BLaER1 (cell line): ENCODE results near the gene BTAF1.

Source experiments
- H3K27ac ChIP-seq: shearing (Covaris generic); formaldehyde crosslinking; 2 replicates; pipeline ENCODE4 v1.8.1; 2022
- H3K27me3 ChIP-seq: shearing (Covaris generic); formaldehyde crosslinking; 2 replicates; pipeline ENCODE4 v1.8.1; 2022
- H3K36me3 ChIP-seq: shearing (Covaris generic); formaldehyde crosslinking; 2 replicates; pipeline ENCODE4 v1.8.1; 2022
- H3K4me1 ChIP-seq: shearing (Covaris generic); formaldehyde crosslinking; 2 replicates; pipeline ENCODE4 v1.8.1; 2022
- H3K4me2 ChIP-seq: shearing (Covaris generic); formaldehyde crosslinking; 2 replicates; pipeline ENCODE4 v1.8.1; 2022
- H3K4me3 ChIP-seq: shearing (Covaris generic); formaldehyde crosslinking; 2 replicates; pipeline ENCODE4 v1.8.1; 2022
- H3K9ac ChIP-seq: shearing (Covaris generic); formaldehyde crosslinking; 2 replicates; pipeline ENCODE4 v1.8.1; 2022
- H3K9me3 ChIP-seq: shearing (Covaris generic); formaldehyde crosslinking; 2 replicates; pipeline ENCODE4 v1.8.1; 2022
- H4K20me1 ChIP-seq: shearing (Covaris generic); formaldehyde crosslinking; 2 replicates; pipeline ENCODE4 v1.8.1; 2022
- Cebpa-rat ChIP-seq: shearing (Covaris generic); IDR thresholded peaks from 2 replicates; pipeline ENCODE4 v1.8.1; 2022

Gene BTAF1

GRCh38 chr10:91935886-91936285 lies 12.3 kb downstream of the BTAF1 start:
- Histone ChIP-seq H3K36me3 (peaks cover 74% of the 10 kb centered on the region), H3K27ac (no peak overlapping the region), H3K9me3 (no peaks in the 10 kb centered on the region), H3K9ac (no peak overlapping the region), H4K20me1 (peaks cover 100% of the 10 kb centered on the region), H3K27me3 (no peaks in the 10 kb centered on the region), H3K4me3 (no peak overlapping the region), H3K4me1 (no peaks in the 10 kb centered on the region), H3K4me2 (no peak overlapping the region)
- TF ChIP-seq Cebpa-rat, result no peak

- no peak for TF ChIP-seq Cebpa-rat
- Histone ChIP-seq H3K4me1 (no peaks in the 10 kb centered on the region), H3K4me3 (no peak overlapping the region), H3K4me2 (no peak overlapping the region), H3K9me3 (no peaks in the 10 kb centered on the region), H3K9ac (no peak overlapping the region), H3K27ac (no peak overlapping the region), H3K36me3 (peaks cover 73% of the 10 kb centered on the region), H3K27me3 (no peaks in the 10 kb centered on the region), H4K20me1 (peaks cover 86% of the 10 kb centered on the region)
These were observed 16.1 kb downstream of the BTAF1 start for GRCh38 chr10:91939653-91940052.

GRCh38 chr10:91941426-91941825 lies 17.9 kb downstream of the BTAF1 start:
- no peak overlapping the region for H3K27ac ChIP-seq
- no peaks in the 10 kb centered on the region for H3K27me3 ChIP-seq
- no peak overlapping the region for H3K4me3 ChIP-seq
- no peaks in the 10 kb centered on the region for H3K4me1 ChIP-seq
- peaks cover 73% of the 10 kb centered on the region for H4K20me1 ChIP-seq
- no peak overlapping the region for H3K9ac ChIP-seq
- TF ChIP-seq Cebpa-rat, result no peak
- no peak overlapping the region for H3K4me2 ChIP-seq
- H3K9me3 ChIP-seq, result no peaks in the 10 kb centered on the region
- peaks cover 72% of the 10 kb centered on the region for H3K36me3 ChIP-seq

GRCh38 chr10:91944880-91945630 lies 21.5 kb downstream of the BTAF1 start:
- Histone ChIP-seq H3K27me3 (no peaks in the 10 kb centered on the region), H3K4me1 (no peaks in the 10 kb centered on the region), H3K9me3 (no peaks in the 10 kb centered on the region), H3K9ac (no peak overlapping the region), H3K27ac (no peak overlapping the region), H4K20me1 (peaks cover 48% of the 10 kb centered on the region), H3K36me3 (peaks cover 76% of the 10 kb centered on the region), H3K4me2 (no peak overlapping the region), H3K4me3 (no peak overlapping the region)
- no peak for TF ChIP-seq Cebpa-rat

GRCh38 chr10:91953600-91954160 lies 30.1 kb downstream of the BTAF1 start:
- no peak for TF ChIP-seq Cebpa-rat
- Histone ChIP-seq H3K36me3 (peaks cover 95% of the 10 kb centered on the region), H3K4me1 (no peaks in the 10 kb centered on the region), H3K4me2 (no peak overlapping the region), H3K4me3 (no peak overlapping the region), H3K9me3 (no peaks in the 10 kb centered on the region), H3K27ac (no peak overlapping the region), H4K20me1 (0 out of 2 replicates have a peak, but pooled peaks cover 6% of the 10 kb centered on the region), H3K27me3 (no peaks in the 10 kb centered on the region), H3K9ac (no peak overlapping the region)

- Histone ChIP-seq H3K27me3 (no peaks in the 10 kb centered on the region), H3K36me3 (peaks cover 94% of the 10 kb centered on the region), H3K9me3 (no peaks in the 10 kb centered on the region), H3K4me3 (no peak overlapping the region), H4K20me1 (no peaks in the 10 kb centered on the region), H3K4me2 (no peak overlapping the region), H3K9ac (no peak overlapping the region), H3K4me1 (no peaks in the 10 kb centered on the region), H3K27ac (no peak overlapping the region)
- TF ChIP-seq Cebpa-rat, result no peak
These were observed 31.5 kb downstream of the BTAF1 start for GRCh38 chr10:91955114-91955513.

GRCh38 chr10:91957091-91957490 lies 33.5 kb downstream of the BTAF1 start:
- Histone ChIP-seq H4K20me1 (no peaks in the 10 kb centered on the region), H3K9me3 (no peaks in the 10 kb centered on the region), H3K9ac (no peak overlapping the region), H3K36me3 (peaks cover 94% of the 10 kb centered on the region), H3K4me2 (no peak overlapping the region), H3K4me3 (no peak overlapping the region), H3K4me1 (no peaks in the 10 kb centered on the region), H3K27ac (no peak overlapping the region), H3K27me3 (no peaks in the 10 kb centered on the region)
- no peak for TF ChIP-seq Cebpa-rat

GRCh38 chr10:91969297-91969696 lies 45.7 kb downstream of the BTAF1 start:
- Histone ChIP-seq H4K20me1 (no peaks in the 10 kb centered on the region), H3K9me3 (no peaks in the 10 kb centered on the region), H3K4me2 (no peak overlapping the region), H3K27ac (no peak overlapping the region), H3K4me1 (no peaks in the 10 kb centered on the region), H3K27me3 (no peaks in the 10 kb centered on the region), H3K36me3 (peaks cover 77% of the 10 kb centered on the region), H3K4me3 (no peak overlapping the region), H3K9ac (no peak overlapping the region)
- TF ChIP-seq Cebpa-rat, result no peak

- no peak overlapping the region for H3K27ac ChIP-seq
- no peaks in the 10 kb centered on the region for H3K9me3 ChIP-seq
- no peak overlapping the region for H3K9ac ChIP-seq
- H3K36me3 ChIP-seq, result peaks cover 75% of the 10 kb centered on the region
- no peak overlapping the region for H3K4me3 ChIP-seq
- no peaks in the 10 kb centered on the region for H3K27me3 ChIP-seq
- no peak overlapping the region for H3K4me2 ChIP-seq
- no peaks in the 10 kb centered on the region for H4K20me1 ChIP-seq
- TF ChIP-seq Cebpa-rat, result no peak
- H3K4me1 ChIP-seq, result no peaks in the 10 kb centered on the region
These were observed 51.4 kb downstream of the BTAF1 start for GRCh38 chr10:91974960-91975359.

GRCh38 chr10:91975438-91975837 lies 51.9 kb downstream of the BTAF1 start:
- no peak for TF ChIP-seq Cebpa-rat
- Histone ChIP-seq H3K4me3 (no peak overlapping the region), H3K27me3 (no peaks in the 10 kb centered on the region), H3K4me2 (no peak overlapping the region), H3K9ac (no peak overlapping the region), H3K4me1 (no peaks in the 10 kb centered on the region), H3K36me3 (peaks cover 75% of the 10 kb centered on the region), H3K27ac (no peak overlapping the region), H3K9me3 (no peaks in the 10 kb centered on the region), H4K20me1 (no peaks in the 10 kb centered on the region)
